H9 (cell line): ENCODE results near the gene HAPLN2. TPM values are rescaled to one million over a fixed set of nuclear protein-coding genes. Genes with fewer than 3 reads are reported as not detected.

Experiments used
- DNase-seq: peaks from one replicate; pipeline ENCODE4 v3.0.0-alpha.2; 2017
- H2AFZ ChIP-seq: one replicate; pipeline ENCODE4 v1.6.1; 2013; ENCODE audit warnings: mild to moderate bottlenecking, low read length, control low read depth, moderate library complexity
- H2AK5ac ChIP-seq: 2 replicates; pipeline ENCODE4 v1.6.1; 2013; ENCODE audit warnings: low read length, control low read depth, mixed read lengths; ENCODE audit not compliant: insufficient read length
- H2BK120ac ChIP-seq: one replicate; pipeline ENCODE4 v1.6.1; 2013; ENCODE audit warnings: low read depth, mild to moderate bottlenecking, low read length, control low read depth, inconsistent platforms; ENCODE audit not compliant: poor library complexity, severe bottlenecking
- H2BK12ac ChIP-seq: 2 replicates; pipeline ENCODE4 v1.6.1; 2013; ENCODE audit warnings: low read length, control low read depth, mixed read lengths, low read depth; ENCODE audit not compliant: insufficient read length
- H2BK15ac ChIP-seq: 2 replicates; pipeline ENCODE4 v1.6.1; 2013; ENCODE audit warnings: low read depth, low read length, control low read depth
- H2BK20ac ChIP-seq: one replicate; pipeline ENCODE4 v1.6.1; 2013; ENCODE audit warnings: low read depth, mild to moderate bottlenecking, low read length, control low read depth, inconsistent platforms; ENCODE audit not compliant: poor library complexity, severe bottlenecking
- H2BK5ac ChIP-seq: 2 replicates; pipeline ENCODE4 v1.6.1; 2013; ENCODE audit warnings: low read length, control low read depth, mixed read lengths; ENCODE audit not compliant: insufficient read length
- H3K14ac ChIP-seq: 2 replicates; pipeline ENCODE4 v1.6.1; 2013; ENCODE audit warnings: low read length, control low read depth; ENCODE audit not compliant: insufficient read depth
- H3K18ac ChIP-seq: 2 replicates; pipeline ENCODE4 v1.6.1; 2013; ENCODE audit warnings: low read depth, mild to moderate bottlenecking, mixed read lengths, low read length, control low read depth; ENCODE audit not compliant: insufficient read length
- H3K23ac ChIP-seq: 2 replicates; pipeline ENCODE4 v1.6.1; 2013; ENCODE audit warnings: low read length, control low read depth, mixed read lengths, low read depth; ENCODE audit not compliant: insufficient read length
- H3K23me2 ChIP-seq: 2 replicates; pipeline ENCODE4 v1.6.1; 2013; ENCODE audit warnings: low read depth, mild to moderate bottlenecking, mixed read lengths, low read length, control low read depth; ENCODE audit not compliant: insufficient read length, poor library complexity, severe bottlenecking
- H3K27ac ChIP-seq: 2 replicates; pipeline ENCODE4 v1.5.1; 2013; ENCODE audit warnings: low read length, control low read depth, mixed read lengths, low read depth; ENCODE audit not compliant: insufficient read length
- H3K27me3 ChIP-seq: 2 replicates; pipeline ENCODE4 v1.6.1; 2013; ENCODE audit warnings: low read length, control low read depth, inconsistent platforms; ENCODE audit not compliant: insufficient read depth
- H3K4ac ChIP-seq: 2 replicates; pipeline ENCODE4 v1.6.1; 2013; ENCODE audit warnings: low read depth, mild to moderate bottlenecking, control low read depth, inconsistent platforms, low read length, moderate library complexity
- H3K4me1 ChIP-seq: 2 replicates; pipeline ENCODE4 v1.6.1; 2013; ENCODE audit warnings: low read length, control low read depth, inconsistent platforms; ENCODE audit not compliant: insufficient read depth
- H3K4me2 ChIP-seq: 2 replicates; pipeline ENCODE4 v1.6.1; 2013; ENCODE audit warnings: low read length, control low read depth, mixed read lengths; ENCODE audit not compliant: insufficient read length, insufficient read depth
- H3K56ac ChIP-seq: 2 replicates; pipeline ENCODE4 v1.6.1; 2013; ENCODE audit warnings: low read depth, mild to moderate bottlenecking, mixed read lengths, low read length, control low read depth; ENCODE audit not compliant: insufficient read length
- H3K79me1 ChIP-seq: 2 replicates; pipeline ENCODE4 v1.6.1; 2013; ENCODE audit warnings: low read depth, mild to moderate bottlenecking, moderate library complexity, low read length, control low read depth, inconsistent platforms; ENCODE audit not compliant: insufficient read depth, poor library complexity, severe bottlenecking
- H3K79me2 ChIP-seq: 2 replicates; pipeline ENCODE4 v1.6.1; 2013; ENCODE audit warnings: low read length, control low read depth, inconsistent platforms; ENCODE audit not compliant: insufficient read depth
- H3K9ac ChIP-seq: 2 replicates; pipeline ENCODE4 v1.6.1; 2013; ENCODE audit warnings: low read length, control low read depth, mixed read lengths; ENCODE audit not compliant: insufficient read length; ENCODE audit errors: extremely low read depth
- H3K9me3 ChIP-seq: one replicate; pipeline ENCODE4 v1.6.1; 2013; ENCODE audit warnings: low read depth, low read length, inconsistent platforms; ENCODE audit not compliant: control insufficient read depth
- H3T11ph ChIP-seq: one replicate; pipeline ENCODE4 v1.6.1; 2013; ENCODE audit warnings: mild to moderate bottlenecking, low read length, control low read depth, inconsistent platforms
- H4K20me1 ChIP-seq: one replicate; pipeline ENCODE4 v1.6.1; 2013; ENCODE audit not compliant: control insufficient read depth, insufficient read length, insufficient read depth
- H4K5ac ChIP-seq: 2 replicates; pipeline ENCODE4 v1.6.1; 2013; ENCODE audit warnings: low read depth, mild to moderate bottlenecking, mixed read lengths, low read length, control low read depth; ENCODE audit not compliant: insufficient read length
- H4K8ac ChIP-seq: replicated peaks from 2 replicates; pipeline ENCODE4 v1.6.1; 2013; ENCODE audit warnings: low read length, control low read depth, mixed read lengths, low read depth; ENCODE audit not compliant: insufficient read length
- H4K91ac ChIP-seq: 2 replicates; pipeline ENCODE4 v1.6.1; 2013; ENCODE audit warnings: low read depth, mild to moderate bottlenecking, moderate library complexity, mixed read lengths, low read length, control low read depth; ENCODE audit not compliant: insufficient read length
- H3K27ac Mint-ChIP-seq, 3 experiments: 2 replicates in 2 of 3; 3 replicates in 1 of 3; pipeline ENCODE4 v1.8.0; 2020 to 2021; ENCODE audit warnings: mixed read lengths in 3 of 3, mild to moderate bottlenecking in 1 of 3, moderate library complexity in 1 of 3
- H3K27me3 Mint-ChIP-seq: 2 replicates; pipeline ENCODE4 v1.8.0; 2021; ENCODE audit warnings: low read depth, mild to moderate bottlenecking, moderate library complexity, mixed read lengths
- H3K36me3 Mint-ChIP-seq, 3 experiments: 2 replicates in 2 of 3; 3 replicates in 1 of 3; pipeline ENCODE4 v1.8.0; 2020 to 2021; ENCODE audit warnings: low read depth in 3 of 3, mixed read lengths in 3 of 3; ENCODE audit not compliant: insufficient read depth in 1 of 3
- H3K4me1 Mint-ChIP-seq, 2 experiments: 2 replicates each; pipeline ENCODE4 v1.8.0; 2020; ENCODE audit warnings: mixed read lengths in 2 of 2
- H3K4me3 Mint-ChIP-seq, 2 experiments: 2 replicates in 1 of 2; 3 replicates in 1 of 2; pipeline ENCODE4 v1.8.0; 2020 to 2021; ENCODE audit warnings: mild to moderate bottlenecking in 2 of 2, mixed read lengths in 2 of 2, moderate library complexity in 1 of 2
- H3K9me3 Mint-ChIP-seq, 2 experiments: 2 replicates in 1 of 2; 3 replicates in 1 of 2; pipeline ENCODE4 v1.8.0; 2020; ENCODE audit warnings: mild to moderate bottlenecking in 2 of 2, mixed read lengths in 2 of 2, moderate library complexity in 1 of 2
- CTCF ChIP-seq: fragments of 200-600 bp; sonication (generic); conservative IDR thresholded peaks from 3 replicates; pipeline ENCODE4 v1.8.0; 2021; ENCODE audit warnings: antibody characterized with exemption, mild to moderate bottlenecking
- WGBS: extraction: QIAGEN DNeasy Blood & Tissue Kit; methylation state at CpG from one replicate; pipeline ENCODE4 v1.1.7; 2013; ENCODE audit warnings: missing lambda C conversion rate, low lambda C conversion rate, mixed read lengths; ENCODE audit not compliant: insufficient read length; ENCODE audit errors: extremely low coverage; 5-methylcytosine and 5-hydroxymethylcytosine counted together
- total RNA-seq: library from RNA; stranded (reverse); gene quantifications from 2 replicates; pipeline ENCODE4 v1.2.1, GENCODE V29; 2021

The HAPLN2 gene
- total RNA-seq, 1 experiment from 2014 or later: 0.46 TPM

DNA sequence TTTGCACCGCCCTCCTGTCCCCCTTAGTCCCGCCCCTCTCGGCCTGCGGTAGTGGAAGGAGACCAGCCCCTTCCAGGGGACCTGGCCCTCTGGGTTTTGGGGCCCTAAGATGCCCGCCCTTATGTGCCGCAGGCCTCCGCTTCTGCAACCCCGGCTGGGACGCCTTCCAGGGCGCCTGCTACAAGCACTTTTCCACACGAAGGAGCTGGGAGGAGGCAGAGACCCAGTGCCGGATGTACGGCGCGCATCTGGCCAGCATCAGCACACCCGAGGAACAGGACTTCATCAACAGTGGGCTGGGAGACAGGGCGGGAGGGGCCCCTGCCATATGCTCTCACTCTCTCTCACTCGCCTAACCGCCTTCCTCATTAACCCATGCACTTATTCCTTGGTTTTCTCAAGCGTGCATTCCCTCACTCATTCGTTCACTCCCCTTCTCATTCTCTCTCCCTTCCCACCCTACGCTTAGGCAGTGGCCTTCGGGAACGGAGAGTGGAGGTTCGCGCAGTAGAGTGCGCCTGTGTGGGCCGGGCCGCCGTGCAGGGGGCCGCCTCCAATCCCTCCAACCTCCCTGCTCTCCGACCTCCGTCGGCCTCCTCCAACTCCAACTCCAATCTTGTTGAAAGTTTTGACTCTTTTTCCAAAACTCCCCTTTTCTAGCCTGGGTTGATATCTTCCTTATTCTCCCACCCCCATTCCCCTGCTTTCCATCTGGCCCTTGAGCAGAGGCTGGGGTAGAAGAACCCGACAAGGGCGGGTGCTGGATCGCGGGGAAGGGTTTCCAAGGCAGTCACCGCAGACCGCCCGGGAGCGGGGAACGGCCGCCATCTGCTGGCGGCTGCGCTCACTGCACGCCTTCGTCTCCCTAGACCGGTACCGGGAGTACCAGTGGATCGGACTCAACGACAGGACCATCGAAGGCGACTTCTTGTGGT, 37.9 kb downstream of the HAPLN2 start:
- Histone ChIP-seq H3K9me3 (no peaks in the 10 kb centered on the region), H3K9ac (peak overlapping the region; percentile 2), H2BK120ac (no peak overlapping the region), H4K8ac (no peak overlapping the region), H3T11ph (no peak overlapping the region), H3K4me1 (peaks cover 6% of the 10 kb centered on the region; the same call in 1 of the 2 replicates), H3K27ac (no peak overlapping the region), H3K27me3 (no peaks in the 10 kb centered on the region; the same call in 1 of the 2 replicates), H4K20me1 (no peaks in the 10 kb centered on the region), H2BK20ac (no peak overlapping the region), H3K4ac (no peak overlapping the region), H2AFZ (no peak overlapping the region), H3K14ac (no peak overlapping the region), H4K91ac (no peak overlapping the region), H2BK5ac (no peak overlapping the region), H3K79me2 (no peaks in the 10 kb centered on the region), H4K5ac (no peak overlapping the region), H3K79me1 (no peaks in the 10 kb centered on the region), H3K23ac (no peak overlapping the region), H3K4me2 (peak overlapping the region; percentile 85), H3K56ac (no peak overlapping the region), H3K23me2 (peaks cover 10% of the 10 kb centered on the region), H3K18ac (no peak overlapping the region), H2AK5ac (no peak overlapping the region), H2BK15ac (no peak overlapping the region), H2BK12ac (no peak overlapping the region)
- no CpG with 5 or more reads among the region's 54 CpGs for WGBS
- peak overlapping the region; percentile 54 to 74 for H3K4me3 Mint-ChIP-seq
- H3K9me3 Mint-ChIP-seq: no peaks in the 10 kb centered on the region
- peaks cover 75% of the 10 kb centered on the region for H3K27me3 Mint-ChIP-seq
- H3K36me3 Mint-ChIP-seq: no peaks in the 10 kb centered on the region
- H3K27ac Mint-ChIP-seq: no peak overlapping the region
- TF ChIP-seq CTCF: peak; percentile 99
- DNase-seq: peak; percentile 84
- H3K4me1 Mint-ChIP-seq: peaks cover 59 to 61% of the 10 kb centered on the region in 2 experiments
